BE2C (cell line): ENCODE results near the gene CDC73.
A peak's percentile ranks its signal among the peaks of the same experiment; 100 is the strongest.

ENCODE experiments used
- DNase-seq: peaks from one replicate; pipeline ENCODE4 v3.0.0-alpha.2; 2020
- H3K27me3 ChIP-seq: fragments of 250-450 bp; sonication (Bioruptor Pico); 2 replicates; pipeline ENCODE4 v1.5.1; 2020; ENCODE audit warnings: mild to moderate bottlenecking
- H3K36me3 ChIP-seq: fragments of 250-450 bp; sonication (Bioruptor Pico); 2 replicates; pipeline ENCODE4 v1.5.1; 2020; ENCODE audit warnings: mild to moderate bottlenecking
- H3K4me1 ChIP-seq: fragments of 250-450 bp; sonication (Bioruptor Pico); 2 replicates; pipeline ENCODE4 v1.5.1; 2020
- H3K4me3 ChIP-seq: 2 replicates; pipeline ENCODE4 v1.5.1; 2011; ENCODE audit warnings: low read depth, low read length
- H3K9me3 ChIP-seq: fragments of 250-450 bp; sonication (Bioruptor Pico); 2 replicates; pipeline ENCODE4 v1.5.1; 2020
- CTCF ChIP-seq: IDR thresholded peaks from 2 replicates; pipeline ENCODE4 v1.5.1; 2012; ENCODE audit warnings: mild to moderate bottlenecking, low read depth, low read length

Gene CDC73

GRCh38 chr1:193118194-193118593, 3.6 kb upstream of the CDC73 start:
- no peaks in the 10 kb centered on the region for H3K27me3 ChIP-seq
- TF ChIP-seq CTCF: no peak
- H3K4me3 ChIP-seq: no peak overlapping the region
- DNase-seq: no peak
- no peaks in the 10 kb centered on the region for H3K4me1 ChIP-seq
- H3K9me3 ChIP-seq: no peaks in the 10 kb centered on the region
- no peaks in the 10 kb centered on the region for H3K36me3 ChIP-seq

DNA sequence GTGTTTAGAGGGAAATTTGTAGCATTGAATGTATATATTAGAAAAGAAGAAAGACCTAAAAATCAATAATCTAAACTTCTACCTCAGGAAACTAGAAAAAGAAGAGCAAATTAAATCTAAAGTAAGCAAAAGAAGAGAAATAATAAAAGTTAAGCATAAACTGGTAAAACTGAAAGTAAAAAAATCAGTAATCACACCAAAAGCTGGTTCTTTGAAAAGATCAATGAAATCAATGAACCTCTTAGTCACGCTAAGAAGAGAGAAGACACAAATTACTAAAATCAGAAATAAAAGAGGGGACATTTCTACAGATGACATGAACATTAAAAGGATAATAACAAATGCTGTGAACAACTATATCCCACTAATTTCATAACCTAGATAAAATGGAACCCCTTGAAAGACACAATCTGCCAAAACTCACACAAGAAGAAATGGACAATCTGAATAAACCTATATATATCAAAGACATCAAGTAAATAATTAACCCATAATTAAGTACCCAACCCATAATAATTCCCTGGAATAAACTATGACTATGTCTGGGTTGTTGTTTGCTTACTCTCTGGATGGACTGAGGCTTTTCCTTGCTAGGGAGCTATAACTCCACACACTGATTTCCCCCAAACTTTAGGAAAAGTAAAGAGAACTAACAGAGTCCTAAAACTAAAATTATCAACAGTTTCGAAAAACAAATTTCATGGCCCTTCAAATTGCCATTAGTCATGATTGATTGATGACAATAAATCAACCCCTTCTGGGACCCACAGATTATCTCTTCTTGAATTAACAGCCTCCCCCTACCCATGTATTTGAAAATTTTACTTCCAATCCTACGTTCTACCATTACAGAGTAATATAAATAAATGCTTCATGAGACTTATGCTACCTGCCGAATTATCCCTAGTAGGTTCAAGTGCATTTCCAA, 2.8 kb upstream of the CDC73 start:
- Histone ChIP-seq H3K36me3 (no peaks in the 10 kb centered on the region), H3K9me3 (no peaks in the 10 kb centered on the region), H3K27me3 (no peaks in the 10 kb centered on the region), H3K4me3 (no peak overlapping the region), H3K4me1 (no peaks in the 10 kb centered on the region)
- TF ChIP-seq CTCF: no peak
- DNase-seq: no peak

GRCh38 chr1:193120604-193121166, 1.1 kb upstream of the CDC73 start:
- Histone ChIP-seq H3K36me3 (no peaks in the 10 kb centered on the region), H3K4me3 (no peak overlapping the region), H3K4me1 (no peaks in the 10 kb centered on the region), H3K9me3 (no peaks in the 10 kb centered on the region), H3K27me3 (no peaks in the 10 kb centered on the region)
- no peak for DNase-seq
- TF ChIP-seq CTCF: no peak

- no peak for DNase-seq
- TF ChIP-seq CTCF: no peak
- H3K4me3 ChIP-seq: peak overlapping the region; percentile 89
- H3K4me1 ChIP-seq: no peaks in the 10 kb centered on the region
- peaks cover 16% of the 10 kb centered on the region for H3K36me3 ChIP-seq
- no peaks in the 10 kb centered on the region for H3K27me3 ChIP-seq
- H3K9me3 ChIP-seq: no peaks in the 10 kb centered on the region
Observed at GRCh38 chr1:193123751-193124150, 1.9 kb downstream of the CDC73 start.

- no peaks in the 10 kb centered on the region for H3K27me3 ChIP-seq
- no peaks in the 10 kb centered on the region for H3K4me1 ChIP-seq
- H3K4me3 ChIP-seq: no peak overlapping the region
- TF ChIP-seq CTCF: no peak
- no peak for DNase-seq
- H3K9me3 ChIP-seq: no peaks in the 10 kb centered on the region
- H3K36me3 ChIP-seq: peaks cover 29% of the 10 kb centered on the region
Observed at GRCh38 chr1:193125369-193125768, 3.5 kb downstream of the CDC73 start.

DNA sequence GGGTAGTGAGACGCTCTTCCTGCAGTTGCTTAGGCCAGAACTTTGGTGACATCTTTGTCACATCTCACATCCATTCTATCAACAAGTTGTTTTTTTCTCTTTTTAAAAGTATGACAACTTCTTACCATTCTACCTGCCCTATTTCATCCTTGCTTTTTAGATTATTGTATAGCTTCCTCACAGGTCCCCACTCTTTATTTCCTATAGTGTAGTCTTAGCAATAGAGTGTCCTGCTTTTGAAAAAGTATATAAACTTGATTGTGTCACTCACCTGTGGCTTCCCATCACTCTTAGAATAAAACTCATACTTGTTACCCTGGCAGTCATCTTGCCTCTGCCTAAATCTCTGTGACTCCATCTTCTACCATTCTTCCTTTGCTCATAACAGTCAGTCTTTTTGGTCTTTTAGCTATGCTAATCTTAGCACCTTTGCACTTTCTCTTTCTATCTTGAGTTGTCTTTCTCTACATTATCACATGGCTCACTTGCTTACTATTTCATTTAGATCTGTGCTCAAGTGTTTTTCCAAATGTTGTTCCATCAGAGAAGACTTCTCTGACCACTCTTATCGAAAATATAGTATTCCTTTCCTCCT, 9.5 kb downstream of the CDC73 start:
- Histone ChIP-seq H3K36me3 (peaks cover 53% of the 10 kb centered on the region), H3K4me3 (no peak overlapping the region), H3K27me3 (no peaks in the 10 kb centered on the region), H3K9me3 (no peaks in the 10 kb centered on the region), H3K4me1 (no peaks in the 10 kb centered on the region)
- no peak for DNase-seq
- TF ChIP-seq CTCF: no peak
